WTC11 (cell line): Measurements from ENCODE around the gene IFNLR1. TPM values are rescaled to one million over a fixed set of nuclear protein-coding genes. Genes with fewer than 3 reads are reported as not detected.

Experiments used
- ATAC-seq: fragments of 200-7000 bp; cut with Tn5 transposase; 2 replicates; pipeline ENCODE4 v1.10.0; 2021; ENCODE audit warnings: mild to moderate bottlenecking, moderate library complexity
- CTCF ChIA-PET: fragments of 300-600 bp; sonication (Branson Sonifier 250); formaldehyde crosslinking; loops from one replicate; lab custom pipeline; 2021; ENCODE audit warnings: antibody characterized with exemption; lab: Charles Lee
- POLR2A ChIA-PET: fragments of 350-600 bp; sonication (Branson Sonifier 250); formaldehyde crosslinking; loops from one replicate; lab custom pipeline; 2021; ENCODE audit warnings: antibody characterized with exemption; lab: Charles Lee
- DNase-seq: peaks from one replicate; pipeline ENCODE4 v3.0.0; 2021; ENCODE audit warnings: low spot score
- H3K27ac Mint-ChIP-seq: 2 replicates; pipeline ENCODE4 v1.8.0; 2021; ENCODE audit warnings: mixed read lengths
- H3K27me3 Mint-ChIP-seq: 2 replicates; pipeline ENCODE4 v1.8.0; 2021; ENCODE audit warnings: low read depth, mild to moderate bottlenecking, moderate library complexity, mixed read lengths
- H3K36me3 Mint-ChIP-seq: 2 replicates; pipeline ENCODE4 v1.8.0; 2021; ENCODE audit warnings: mixed read lengths
- H3K4me1 Mint-ChIP-seq: 2 replicates; pipeline ENCODE4 v1.8.0; 2022; ENCODE audit warnings: mixed read lengths
- H3K4me3 Mint-ChIP-seq: 2 replicates; pipeline ENCODE4 v1.8.0; 2021; ENCODE audit warnings: mild to moderate bottlenecking, moderate library complexity, mixed read lengths
- H3K9me3 Mint-ChIP-seq: 2 replicates; pipeline ENCODE4 v1.8.0; 2021; ENCODE audit warnings: mixed read lengths
- ATF3 ChIP-seq: sonication (generic); formaldehyde crosslinking; conservative IDR thresholded peaks from 2 replicates; pipeline ENCODE4 v1.8.1; 2022; ENCODE audit warnings: mild to moderate bottlenecking, missing genetic modification reagents
- E2F4 ChIP-seq: sonication (generic); formaldehyde crosslinking; IDR thresholded peaks from 2 replicates; pipeline ENCODE4 v1.8.1; 2022; ENCODE audit warnings: low read depth, mild to moderate bottlenecking, moderate library complexity, missing genetic modification reagents, borderline replicate concordance
- ELF4 ChIP-seq: sonication (generic); formaldehyde crosslinking; IDR thresholded peaks from 2 replicates; pipeline ENCODE4 v1.8.1; 2022; ENCODE audit warnings: low read depth, mild to moderate bottlenecking, moderate library complexity, missing genetic modification reagents
- ERG ChIP-seq: fragments of 250-450 bp; sonication (Bioruptor Pico); IDR thresholded peaks from 2 replicates; pipeline ENCODE4 v1.8.0; 2021; ENCODE audit warnings: mild to moderate bottlenecking
- ETV6 ChIP-seq: sonication (generic); formaldehyde crosslinking; IDR thresholded peaks from 2 replicates; pipeline ENCODE4 v1.8.1; 2022; ENCODE audit warnings: mild to moderate bottlenecking, missing genetic modification reagents
- GABPB1 ChIP-seq: sonication (generic); formaldehyde crosslinking; IDR thresholded peaks from 2 replicates; pipeline ENCODE4 v1.8.1; 2023; ENCODE audit warnings: mild to moderate bottlenecking, missing genetic modification reagents
- JUN ChIP-seq: sonication (generic); formaldehyde crosslinking; IDR thresholded peaks from 2 replicates; pipeline ENCODE4 v1.8.0; 2023; ENCODE audit warnings: mild to moderate bottlenecking, missing genetic modification reagents
- MLX ChIP-seq: sonication (generic); formaldehyde crosslinking; IDR thresholded peaks from 2 replicates; pipeline ENCODE4 v1.8.1; 2023; ENCODE audit warnings: mild to moderate bottlenecking, missing genetic modification reagents, moderate library complexity
- NFE2L1 ChIP-seq: sonication (generic); formaldehyde crosslinking; IDR thresholded peaks from 2 replicates; pipeline ENCODE4 v1.8.1; 2023; ENCODE audit warnings: missing genetic modification reagents
- NR2C2 ChIP-seq: sonication (generic); formaldehyde crosslinking; IDR thresholded peaks from 2 replicates; pipeline ENCODE4 v1.8.0; 2022; ENCODE audit warnings: mild to moderate bottlenecking, missing genetic modification reagents
- SMAD3 ChIP-seq: sonication (generic); formaldehyde crosslinking; IDR thresholded peaks from 2 replicates; pipeline ENCODE4 v1.8.0; 2022; ENCODE audit warnings: missing genetic modification reagents, mild to moderate bottlenecking, borderline replicate concordance
- SOX15 ChIP-seq: fragments of 250-450 bp; sonication (Bioruptor Pico); IDR thresholded peaks from 2 replicates; pipeline ENCODE4 v1.9.0; 2021; ENCODE audit warnings: mild to moderate bottlenecking
- USF1 ChIP-seq: sonication (generic); formaldehyde crosslinking; IDR thresholded peaks from 2 replicates; pipeline ENCODE4 v1.8.0; 2022; ENCODE audit warnings: mild to moderate bottlenecking, missing genetic modification reagents
- ZBTB21 ChIP-seq: sonication (generic); formaldehyde crosslinking; IDR thresholded peaks from 2 replicates; pipeline ENCODE4 v1.8.1; 2023; ENCODE audit warnings: mild to moderate bottlenecking, missing genetic modification reagents, borderline replicate concordance
- ZBTB43 ChIP-seq: sonication (generic); formaldehyde crosslinking; IDR thresholded peaks from 2 replicates; pipeline ENCODE4 v1.8.1; 2023; ENCODE audit warnings: mild to moderate bottlenecking, missing genetic modification reagents
- ZNF263 ChIP-seq: sonication (generic); formaldehyde crosslinking; IDR thresholded peaks from 2 replicates; pipeline ENCODE4 v1.8.1; 2022; ENCODE audit warnings: low read depth, mild to moderate bottlenecking, moderate library complexity, missing genetic modification reagents
- ZNF532 ChIP-seq: fragments of 250-450 bp; sonication (Bioruptor Pico); IDR thresholded peaks from 2 replicates; pipeline ENCODE4 v1.9.0; 2021; ENCODE audit warnings: mild to moderate bottlenecking, borderline replicate concordance
- total RNA-seq: library from RNA; stranded (reverse); gene quantifications from 3 replicates; pipeline ENCODE4 v1.2.3, GENCODE V29; 2021

IFNLR1 gene
- total RNA-seq, 1 experiment from 2014 or later: 6.6 TPM

GRCh38 chr1:24134376-24134775 lies 52.7 kb downstream of the IFNLR1 start:
- Mint-ChIP-seq H3K9me3 (peaks cover 24% of the 10 kb centered on the region), H3K27ac (peak overlapping the region; percentile 61), H3K4me1 (peaks cover 6% of the 10 kb centered on the region), H3K4me3 (no peak overlapping the region), H3K27me3 (no peaks in the 10 kb centered on the region), H3K36me3 (peaks cover 16% of the 10 kb centered on the region)
- ChIA-PET CTCF (interaction anchor here (1.3 to 2.1 kb wide), 2 partner anchors 16 to 18 kb away, joined by 3 to 9 read pairs; no protein-coding TSS in a partner anchor), POLR2A (interaction anchor here (0.5 kb wide), 1 partner anchor 16 kb away, joined by 3 read pairs; no protein-coding TSS in a partner anchor)
- DNase-seq: no peak
- ATAC-seq: no peak
- TF ChIP-seq USF1 (CRISPR knock-in tag) (no peak), ZNF263 (CRISPR knock-in tag) (no peak), GABPB1 (CRISPR knock-in tag) (no peak), SOX15 (CRISPR knock-in tag) (no peak), ERG (CRISPR knock-in tag) (no peak), SMAD3 (CRISPR knock-in tag) (no peak), NFE2L1 (CRISPR knock-in tag) (no peak), MLX (CRISPR knock-in tag) (no peak)

GRCh38 chr1:24133819-24134218 lies 53.3 kb downstream of the IFNLR1 start:
- no peaks in the 10 kb centered on the region for H3K27me3 Mint-ChIP-seq
- peaks cover 12% of the 10 kb centered on the region for H3K4me1 Mint-ChIP-seq
- ATAC-seq: no peak
- ChIA-PET CTCF (interaction anchor here (1.3 to 2.1 kb wide), 2 partner anchors 16 to 17 kb away, joined by 3 to 9 read pairs; no protein-coding TSS in a partner anchor), POLR2A (no interaction called here)
- peaks cover 16% of the 10 kb centered on the region for H3K36me3 Mint-ChIP-seq
- no peak for TF ChIP-seq ELF4 (CRISPR knock-in tag)
- TF ChIP-seq NR2C2 (CRISPR knock-in tag): no peak
- no peak for TF ChIP-seq JUN (CRISPR knock-in tag)
- no peak for TF ChIP-seq ZNF532 (CRISPR knock-in tag)
- DNase-seq: no peak
- no peak overlapping the region for H3K4me3 Mint-ChIP-seq
- peak overlapping the region; percentile 61; the same call in 1 of the 2 replicates for H3K27ac Mint-ChIP-seq
- H3K9me3 Mint-ChIP-seq: peaks cover 19% of the 10 kb centered on the region

GRCh38 chr1:24130385-24130784 lies 56.7 kb downstream of the IFNLR1 start:
- TF ChIP-seq ETV6 (CRISPR knock-in tag) (no peak), E2F4 (CRISPR knock-in tag) (no peak), ZBTB21 (no peak), ZBTB43 (no peak), ATF3 (no peak)
- ChIA-PET POLR2A (interaction anchor here (0.6 kb wide), 1 partner anchor 9 kb away, joined by 3 read pairs; no protein-coding TSS in a partner anchor), CTCF (no interaction called here)
- H3K4me1 Mint-ChIP-seq: peaks cover 16% of the 10 kb centered on the region
- ATAC-seq (no peak), DNase-seq (no peak)
- no peak overlapping the region for H3K27ac Mint-ChIP-seq
- no peak overlapping the region for H3K4me3 Mint-ChIP-seq
- H3K27me3 Mint-ChIP-seq: no peaks in the 10 kb centered on the region
- peaks cover 16% of the 10 kb centered on the region for H3K36me3 Mint-ChIP-seq
- H3K9me3 Mint-ChIP-seq: peaks cover 18% of the 10 kb centered on the region
